Stimulated activated CD8-positive, alpha-beta memory T cell treated with anti-CD3 and anti-CD28 coated beads, Interleukin-12 subunit alpha, Interleukin-12 subunit beta, amount 100 ng/mL, for 24 hours (primary cell): ENCODE results near the gene AKR1C1.
"Not testable (repeated sequence)": the region's sequence is repeated elsewhere in the genome, so short reads cannot be mapped to it uniquely, and the experiment has no call there.

Source experiments
- DNase-seq: peaks from one replicate; pipeline ENCODE4 v3.0.0-alpha.2; 2020; ENCODE audit errors: extremely low read depth

Gene AKR1C1

GRCh38 chr10:4947635-4948596, 15.3 kb upstream of the AKR1C1 start:
- DNase-seq = no peak

GRCh38 chr10:4951512-4952162, 11.6 kb upstream of the AKR1C1 start:
- DNase-seq = not testable (repeated sequence)

GRCh38 chr10:4953405-4953804, 9.8 kb upstream of the AKR1C1 start:
- no peak for DNase-seq

- not testable (repeated sequence) for DNase-seq
Measured at GRCh38 chr10:4956088-4956487, 7.1 kb upstream of the AKR1C1 start.

- DNase-seq = not testable (repeated sequence)
Measured at GRCh38 chr10:4956955-4957645, 6.1 kb upstream of the AKR1C1 start.

- not testable (repeated sequence) for DNase-seq
Measured at GRCh38 chr10:4961558-4961957, 1.7 kb upstream of the AKR1C1 start.

- DNase-seq = not testable (repeated sequence)
Measured at GRCh38 chr10:4962308-4962707, 907 bp upstream of the AKR1C1 start.

GRCh38 chr10:4963815-4964154, 570 bp downstream of the AKR1C1 start:
- DNase-seq = not testable (repeated sequence)

GRCh38 chr10:4965763-4966162, 2.5 kb downstream of the AKR1C1 start:
- not testable (repeated sequence) for DNase-seq

GRCh38 chr10:4967189-4967588, 4.0 kb downstream of the AKR1C1 start:
- DNase-seq = not testable (repeated sequence)

GRCh38 chr10:4969289-4969688, 6.1 kb downstream of the AKR1C1 start:
- DNase-seq = not testable (repeated sequence)

- DNase-seq = not testable (repeated sequence)
Measured at GRCh38 chr10:4970362-4970761, 7.1 kb downstream of the AKR1C1 start.

GRCh38 chr10:4972369-4973142, 9.3 kb downstream of the AKR1C1 start:
- DNase-seq = not testable (repeated sequence)

- not testable (repeated sequence) for DNase-seq
Measured at GRCh38 chr10:4973294-4973693, 10.1 kb downstream of the AKR1C1 start.

- not testable (repeated sequence) for DNase-seq
Measured at GRCh38 chr10:4974400-4974799, 11.2 kb downstream of the AKR1C1 start.

GRCh38 chr10:4977025-4977424, 13.8 kb downstream of the AKR1C1 start:
- DNase-seq = no peak

- no peak for DNase-seq
Measured at GRCh38 chr10:4978870-4979269, 15.7 kb downstream of the AKR1C1 start.

- DNase-seq = no peak
Measured at GRCh38 chr10:4980793-4981192, 17.6 kb downstream of the AKR1C1 start.

- no peak for DNase-seq
Measured at GRCh38 chr10:4981722-4982471, 18.7 kb downstream of the AKR1C1 start.

GRCh38 chr10:4982764-4983226, 19.6 kb downstream of the AKR1C1 start:
- DNase-seq = no peak
